Activated CD8-positive, alpha-beta memory T cell treated with anti-CD3 and anti-CD28 coated beads, Interleukin-2, amount 50 U/mL, for 1 hour (primary cell): ENCODE results near the gene NMRK2.
"Not testable (repeated sequence)": the region's sequence is repeated elsewhere in the genome, so short reads cannot be mapped to it uniquely, and the experiment has no call there.

Source experiments
- DNase-seq: peaks from one replicate; pipeline ENCODE4 v3.0.0-alpha.2; 2020; ENCODE audit errors: extremely low read depth

The NMRK2 gene

DNA sequence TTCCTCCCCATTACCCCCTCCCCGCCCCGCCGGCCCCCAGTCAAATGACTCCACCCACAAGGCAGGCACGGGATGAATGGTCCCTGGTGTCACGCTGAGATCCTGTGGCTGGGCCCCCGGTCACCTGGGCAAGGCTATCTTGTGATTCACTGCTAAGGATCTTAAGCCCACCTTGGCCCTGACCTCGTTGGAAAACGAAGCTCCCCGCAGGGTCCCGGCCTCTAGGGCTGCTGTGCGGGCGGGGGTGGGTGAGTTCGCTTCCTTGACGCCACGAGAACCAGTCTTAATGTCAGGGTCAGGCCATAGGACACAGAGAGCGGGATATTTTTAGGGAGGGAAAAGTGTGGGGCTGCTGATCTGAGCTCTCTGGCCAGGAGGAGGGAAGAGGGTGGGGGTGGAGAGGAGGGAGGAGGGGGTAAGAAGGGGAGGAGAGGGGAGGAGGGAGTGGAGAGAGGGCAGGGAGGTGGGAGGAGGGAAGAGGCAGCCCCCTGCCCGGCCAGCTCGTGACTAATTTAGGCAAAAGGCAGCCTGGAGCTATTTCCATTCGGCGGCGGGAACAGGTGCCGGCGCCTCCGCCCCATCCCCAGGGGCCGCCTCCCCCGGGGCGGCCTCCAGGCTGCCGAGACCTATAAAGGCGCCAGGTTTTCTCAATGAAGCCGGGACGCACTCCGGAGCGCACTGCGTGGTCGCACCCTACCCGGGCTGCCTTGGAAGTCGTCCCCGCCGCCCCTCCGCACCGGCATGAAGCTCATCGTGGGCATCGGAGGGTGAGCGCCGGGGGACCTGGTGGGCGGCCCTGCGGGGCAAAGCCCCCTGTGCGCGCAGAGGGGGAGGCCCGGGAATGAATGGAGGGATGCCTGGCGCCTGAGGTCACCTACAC, at the start of gene NMRK2:
Gene NMRK2 (plus strand): TSS at position 139 of the 880 bp plus-strand sequence. CDS start 603 bp downstream, at position 742.
- no peak for DNase-seq

DNA sequence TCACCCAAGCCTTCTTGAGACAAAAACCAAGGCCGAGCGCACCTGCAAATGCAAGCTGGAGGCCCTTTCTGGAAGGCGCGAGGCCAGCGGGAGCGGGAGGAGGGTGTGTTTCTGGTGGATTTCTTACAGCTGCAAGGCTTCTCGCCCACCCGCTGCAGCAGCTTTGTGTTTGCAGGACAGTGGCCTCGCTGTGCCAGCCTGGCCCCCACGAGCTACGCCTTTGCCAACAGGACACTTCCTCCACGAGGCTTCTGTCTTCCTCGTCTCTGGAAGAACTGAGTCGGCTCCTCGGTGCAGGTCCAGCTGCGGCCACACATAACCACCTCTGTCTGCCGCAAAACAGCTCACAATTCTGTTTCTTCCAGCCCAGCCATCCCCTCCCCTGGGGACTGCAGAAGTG, 42.3 kb upstream of the NMRK2 start:
- no peak for DNase-seq

- DNase-seq = no peak
These were observed 39.2 kb upstream of the NMRK2 start for GRCh38 chr19:3893509-3894179.

GRCh38 chr19:3894959-3895358, 37.9 kb upstream of the NMRK2 start:
- DNase-seq = not testable (repeated sequence)

- DNase-seq = no peak
These were observed 37.1 kb upstream of the NMRK2 start for GRCh38 chr19:3895788-3896187.

DNA sequence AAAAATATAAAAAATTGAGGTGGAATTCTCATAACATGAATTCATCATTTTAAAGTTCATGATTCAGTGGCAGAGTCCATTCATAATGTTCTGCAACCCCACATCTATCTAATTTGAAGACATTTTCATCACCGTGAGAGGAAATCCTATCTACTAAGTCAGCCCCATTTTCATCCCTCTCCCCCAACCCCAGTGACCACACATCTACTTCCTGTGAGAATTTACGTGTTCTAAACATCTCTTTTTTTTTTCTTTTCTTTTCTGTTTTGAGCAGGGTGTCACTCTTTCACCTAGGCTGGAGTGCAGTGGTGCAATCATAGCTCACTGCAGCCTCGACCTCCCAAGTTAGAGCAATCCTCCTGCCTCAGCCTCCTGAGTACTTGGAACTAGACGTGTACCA, 34.9 kb upstream of the NMRK2 start:
- no peak for DNase-seq

- DNase-seq = no peak
These were observed 34.4 kb upstream of the NMRK2 start for GRCh38 chr19:3898426-3898825.

- no peak for DNase-seq
These were observed 33.2 kb upstream of the NMRK2 start for GRCh38 chr19:3899531-3900294.

- DNase-seq = no peak
These were observed 30.4 kb upstream of the NMRK2 start for GRCh38 chr19:3902317-3902973.

DNA sequence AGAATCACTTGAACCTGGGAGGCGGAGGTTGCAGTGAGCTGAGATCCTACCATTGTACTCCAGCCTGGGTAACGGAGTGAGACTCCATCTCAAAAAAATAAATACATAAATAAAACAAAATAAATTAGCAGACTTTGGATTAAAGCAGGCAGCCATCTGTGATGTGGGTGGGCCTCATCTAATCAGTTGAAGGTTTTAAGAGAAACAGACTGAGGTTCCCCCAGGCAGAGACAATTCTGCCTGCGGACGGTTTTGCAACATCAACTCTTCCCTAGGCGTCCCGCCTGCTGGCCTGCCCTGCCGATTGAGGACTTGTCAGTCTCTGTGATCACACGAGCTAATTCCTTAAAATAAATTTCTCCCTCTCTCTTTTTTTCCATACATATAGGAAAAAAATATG, 28.6 kb upstream of the NMRK2 start:
- no peak for DNase-seq

DNA sequence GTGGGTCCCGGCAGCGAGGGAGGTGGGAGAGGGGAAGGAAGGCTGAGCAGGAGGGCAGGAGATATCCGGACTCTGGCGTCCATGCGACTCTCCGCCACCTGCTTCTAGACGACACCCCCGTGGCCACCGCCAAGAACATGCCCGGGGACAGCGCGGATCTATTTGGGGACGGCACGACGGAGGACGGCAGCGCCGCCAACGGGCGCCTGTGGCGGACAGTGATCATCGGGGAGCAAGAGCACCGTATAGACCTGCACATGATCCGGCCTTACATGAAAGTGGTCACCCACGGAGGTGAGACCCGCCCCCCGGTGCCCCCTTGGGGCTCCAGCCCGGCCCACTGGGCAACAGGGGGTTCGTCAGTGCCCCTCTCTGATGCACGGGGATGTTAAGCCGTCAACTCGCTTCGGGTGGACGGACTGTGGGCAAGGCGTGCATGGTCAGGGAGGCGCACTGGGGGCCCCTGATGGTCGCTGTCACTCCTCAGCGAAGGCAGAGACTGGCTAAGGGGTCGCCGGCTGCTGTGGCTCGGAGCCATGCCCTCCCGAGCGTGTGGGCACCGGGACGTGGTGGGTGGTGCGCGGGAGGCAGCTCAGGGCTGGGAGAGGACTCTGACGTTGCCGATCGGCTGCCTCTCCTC, 25.1 kb upstream of the NMRK2 start:
- DNase-seq = no peak

- DNase-seq = no peak
These were observed 24.4 kb upstream of the NMRK2 start for GRCh38 chr19:3908266-3909054.

DNA sequence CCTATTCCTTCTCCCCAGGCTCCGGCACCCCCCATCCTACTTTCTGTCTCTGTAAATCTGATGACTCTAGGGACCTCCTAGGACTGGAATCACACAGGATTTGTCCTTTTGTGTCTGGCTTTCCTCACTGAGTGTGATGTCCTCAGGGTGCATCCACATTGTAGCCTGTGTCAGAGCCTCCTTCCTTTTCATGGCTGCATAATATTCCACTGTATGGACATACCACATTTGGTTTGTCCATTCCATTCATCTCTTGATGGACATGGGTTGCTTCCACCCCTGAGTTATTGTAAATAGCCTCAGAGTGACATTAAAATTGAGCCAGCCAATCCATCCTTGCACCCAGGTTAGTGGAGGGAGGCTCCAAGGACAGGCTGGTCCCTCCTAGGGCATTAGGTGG, 22.8 kb upstream of the NMRK2 start:
- no peak for DNase-seq

GRCh38 chr19:3914199-3914598, 18.7 kb upstream of the NMRK2 start:
- no peak for DNase-seq

DNA sequence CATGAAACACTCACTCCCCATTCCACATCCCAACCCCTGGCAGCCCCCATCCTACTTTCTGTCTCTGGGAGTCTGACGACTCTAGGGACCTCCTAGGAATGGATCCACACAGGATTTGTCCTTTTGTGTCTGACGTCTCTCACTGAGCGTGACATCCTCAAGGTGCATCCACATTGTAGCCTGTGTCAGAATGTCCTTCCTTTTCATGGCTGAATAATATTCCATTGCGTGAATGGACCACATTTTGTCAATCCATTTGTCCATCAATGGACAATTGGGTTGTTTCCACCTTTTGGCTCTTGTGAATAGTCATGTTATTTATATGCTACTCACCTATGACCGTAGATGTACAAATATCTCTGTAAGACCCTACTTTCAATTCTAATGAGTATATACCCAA, 16.8 kb upstream of the NMRK2 start:
- DNase-seq = no peak

DNA sequence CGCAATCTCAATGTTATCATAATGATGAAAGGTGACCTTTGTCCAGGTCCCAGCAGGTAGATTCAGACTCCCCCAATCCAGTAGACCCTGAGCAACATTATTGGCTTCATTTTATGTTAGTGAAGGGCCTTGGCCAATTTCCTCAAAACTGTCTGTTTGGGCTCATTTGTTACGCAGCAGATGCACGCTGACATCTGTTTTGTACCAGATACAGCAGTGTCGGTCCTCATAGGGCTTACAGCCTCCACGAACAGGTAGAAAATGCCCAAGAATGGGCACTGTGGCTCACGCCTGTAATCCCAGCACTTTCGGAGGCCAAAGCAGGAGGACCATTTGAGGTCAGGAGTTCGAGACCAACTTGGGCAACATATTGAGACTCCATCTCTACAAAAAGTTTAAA, 13.1 kb upstream of the NMRK2 start:
- no peak for DNase-seq

DNA sequence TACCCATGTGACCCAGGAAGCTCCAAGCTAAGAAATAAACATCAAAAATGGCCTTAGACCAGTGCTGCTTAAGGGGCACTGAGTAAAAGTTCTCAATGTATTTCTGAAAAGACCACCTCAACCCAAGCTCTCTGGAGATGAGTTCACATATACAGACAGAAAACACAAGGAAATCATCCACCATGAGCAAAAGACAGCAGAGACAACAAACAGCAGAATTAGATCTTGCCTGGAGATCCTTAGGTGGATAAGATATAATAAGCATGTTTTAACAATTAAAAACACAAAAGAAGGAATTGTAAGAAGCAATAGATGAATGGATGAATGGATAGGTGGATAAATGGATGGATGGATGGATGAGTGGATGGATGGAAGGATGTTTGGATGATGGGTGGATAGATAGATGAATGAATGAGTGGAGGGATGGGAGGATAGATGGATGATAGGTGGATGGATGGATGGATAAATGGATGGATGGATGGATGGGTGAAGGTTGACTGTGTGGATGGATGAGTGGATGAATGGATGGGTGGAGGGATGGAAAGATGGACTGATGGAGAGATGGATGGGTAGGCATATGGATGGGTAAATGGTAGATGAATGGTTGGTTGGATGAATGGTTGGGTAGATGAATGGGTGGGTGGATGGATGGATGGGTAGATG, 9.6 kb upstream of the NMRK2 start:
- DNase-seq = no peak

DNA sequence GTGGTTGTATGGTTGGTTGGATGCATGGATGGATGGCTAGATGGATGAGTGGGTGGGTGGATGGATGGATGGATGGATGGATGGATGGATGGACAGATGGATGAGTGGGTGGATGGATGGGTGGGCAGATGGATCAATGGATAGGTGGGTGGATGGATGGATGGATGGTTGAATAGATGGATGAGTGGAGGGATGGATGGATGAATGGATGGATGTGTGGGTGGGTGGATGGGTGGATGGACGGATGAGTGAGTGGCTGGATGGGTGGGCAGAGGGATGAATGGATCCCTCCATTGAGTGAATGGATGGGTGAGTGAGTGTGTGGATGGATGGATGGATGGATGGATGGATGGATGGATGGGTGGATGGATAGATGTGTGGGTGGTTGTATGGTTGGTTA, 9.0 kb upstream of the NMRK2 start:
- no peak for DNase-seq

GRCh38 chr19:3931041-3931440, 1.8 kb upstream of the NMRK2 start:
- no peak for DNase-seq
